NK-92 (cell line): Measurements from ENCODE around the gene MINDY4B.
"Not testable (repeated sequence)": the region's sequence is repeated elsewhere in the genome, so short reads cannot be mapped to it uniquely, and the experiment has no call there.

Experiments
- DNase-seq: peaks from one replicate; lab custom pipeline; 2025; ENCODE audit not compliant: unreplicated experiment; lab: John Stamatoyannopoulos, UW

Gene MINDY4B

GRCh38 chr3:150899141-150899540, 6.1 kb downstream of the MINDY4B start:
- no peak for DNase-seq

GRCh38 chr3:150898046-150898754, 7.0 kb downstream of the MINDY4B start:
- DNase-seq, result no peak

GRCh38 chr3:150897592-150897991, 7.6 kb downstream of the MINDY4B start:
- no peak for DNase-seq

- DNase-seq, result no peak
These were observed 14.4 kb downstream of the MINDY4B start for GRCh38 chr3:150890831-150891230.

GRCh38 chr3:150890295-150890694, 14.9 kb downstream of the MINDY4B start:
- DNase-seq, result no peak

- no peak for DNase-seq
These were observed 16.1 kb downstream of the MINDY4B start for GRCh38 chr3:150889106-150889505.

- DNase-seq, result no peak
These were observed 18.2 kb downstream of the MINDY4B start for GRCh38 chr3:150887031-150887430.

GRCh38 chr3:150885535-150885934, 19.7 kb downstream of the MINDY4B start:
- no peak for DNase-seq

GRCh38 chr3:150878996-150879575, 26.2 kb downstream of the MINDY4B start:
- DNase-seq, result no peak

GRCh38 chr3:150878290-150878689, 26.9 kb downstream of the MINDY4B start:
- no peak for DNase-seq

GRCh38 chr3:150877303-150877702, 27.9 kb downstream of the MINDY4B start:
- no peak for DNase-seq

- DNase-seq, result no peak
These were observed 28.5 kb downstream of the MINDY4B start for GRCh38 chr3:150876611-150877265.

- DNase-seq, result no peak
These were observed 29.7 kb downstream of the MINDY4B start for GRCh38 chr3:150875548-150875947.

GRCh38 chr3:150874666-150875219, 30.5 kb downstream of the MINDY4B start:
- DNase-seq, result no peak

GRCh38 chr3:150871192-150871591, 34.0 kb downstream of the MINDY4B start:
- no peak for DNase-seq

GRCh38 chr3:150870406-150870805, 34.8 kb downstream of the MINDY4B start:
- no peak for DNase-seq

- no peak for DNase-seq
These were observed 37.0 kb downstream of the MINDY4B start for GRCh38 chr3:150868282-150868681.

GRCh38 chr3:150867434-150867833, 37.8 kb downstream of the MINDY4B start:
- DNase-seq, result no peak

GRCh38 chr3:150863921-150864320, 41.3 kb downstream of the MINDY4B start:
- not testable (repeated sequence) for DNase-seq

- DNase-seq, result no peak
These were observed 43.4 kb downstream of the MINDY4B start for GRCh38 chr3:150861851-150862250.

GRCh38 chr3:150857936-150858335, 47.3 kb downstream of the MINDY4B start:
- DNase-seq, result not testable (repeated sequence)

GRCh38 chr3:150850191-150850590, 55.0 kb downstream of the MINDY4B start:
- DNase-seq, result no peak
